COLO668 (cell line): ENCODE results near the gene MFSD6.
"Not testable (repeated sequence)": the region's sequence is repeated elsewhere in the genome, so short reads cannot be mapped to it uniquely, and the experiment has no call there.

Experiments
- DNase-seq: peaks from one replicate; lab custom pipeline; 2025; ENCODE audit not compliant: unreplicated experiment; lab: John Stamatoyannopoulos, UW

Gene MFSD6

GRCh38 chr2:190405070-190405469 is 3.1 kb upstream of the MFSD6 start:
- no peak for DNase-seq

DNA sequence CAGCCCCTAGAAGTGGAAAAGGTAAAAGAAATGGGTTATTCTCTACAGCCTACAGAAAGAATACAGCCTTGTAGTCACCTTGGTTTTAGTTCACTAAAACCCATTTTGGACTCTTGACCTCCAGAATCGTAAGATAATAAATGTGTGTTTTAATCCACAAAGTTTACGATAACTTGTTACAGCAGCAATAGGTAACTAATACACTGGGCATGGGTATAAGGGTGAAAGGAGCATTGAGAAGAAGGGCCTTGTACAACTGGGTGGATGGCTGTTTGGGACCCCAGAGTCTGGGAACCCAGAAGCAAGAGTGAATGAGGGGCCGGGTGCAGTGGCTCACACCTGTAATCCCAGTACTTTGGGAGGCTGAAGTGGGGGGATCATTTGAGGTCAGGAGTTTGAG is 2.2 kb upstream of the MFSD6 start:
- DNase-seq, result no peak

DNA sequence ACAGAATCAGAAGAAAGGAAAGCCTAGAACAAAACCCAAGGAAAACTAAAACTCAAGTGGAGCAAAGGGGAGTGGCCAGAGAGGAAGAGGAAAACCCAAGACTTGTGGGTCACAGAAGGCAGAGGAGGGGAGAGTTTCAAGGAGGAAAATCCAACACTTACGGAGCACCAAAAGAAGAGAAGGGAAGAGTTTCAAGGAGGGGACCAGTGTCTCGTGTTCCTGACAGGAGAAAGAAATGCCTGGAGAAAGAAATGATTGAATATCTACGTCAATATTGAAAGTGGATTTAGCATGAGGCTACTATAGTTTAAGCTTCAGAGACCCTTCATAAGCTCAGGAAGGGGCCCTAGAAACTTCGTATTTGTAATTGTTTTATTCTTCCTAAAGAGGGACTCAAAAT is 1.4 kb upstream of the MFSD6 start:
- no peak for DNase-seq

DNA sequence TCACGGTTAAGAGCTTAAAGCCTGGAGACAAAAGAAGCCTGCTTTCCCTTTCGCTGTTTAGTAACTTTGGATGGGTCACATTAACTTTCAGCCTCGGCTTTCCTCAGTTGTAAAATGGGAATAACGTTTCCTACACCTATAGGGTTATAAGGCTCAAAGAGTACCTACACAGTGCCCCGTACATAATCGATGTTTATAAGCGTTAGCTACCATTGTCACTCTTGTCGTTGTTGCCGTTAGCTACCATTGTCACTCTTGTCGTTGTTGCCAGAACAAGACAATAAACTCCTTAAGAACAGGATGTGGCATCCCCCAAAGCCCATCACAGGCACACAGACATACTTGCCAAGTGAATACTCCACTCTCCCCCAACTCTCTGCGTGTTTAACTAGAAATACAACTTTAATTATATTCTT is 901 bp upstream of the MFSD6 start:
- DNase-seq, result peak; percentile 52

GRCh38 chr2:190408538-190409271 is 550 bp downstream of the MFSD6 start:
- peak; percentile 88 for DNase-seq

DNA sequence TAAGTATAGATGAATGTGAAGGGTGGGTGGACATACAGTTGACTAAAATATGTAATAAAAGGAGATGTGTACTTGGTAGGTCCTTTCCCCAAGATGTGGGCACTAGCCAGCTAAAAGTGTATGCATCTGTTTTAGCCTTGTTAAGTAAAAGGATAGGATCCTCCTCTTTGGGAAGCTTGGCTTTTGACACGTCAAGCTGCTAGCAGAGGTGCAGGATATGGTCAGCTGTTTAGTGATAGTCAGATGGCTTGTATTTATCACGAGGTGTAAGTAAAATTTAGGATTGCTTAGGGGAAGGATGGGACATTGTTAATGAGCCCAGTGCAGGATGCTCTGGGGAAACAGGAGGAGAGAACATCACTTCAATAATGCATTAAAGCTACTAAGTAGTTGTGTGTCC is 1.5 kb downstream of the MFSD6 start:
- no peak for DNase-seq

GRCh38 chr2:190410166-190410565 is 2.0 kb downstream of the MFSD6 start:
- no peak for DNase-seq

- no peak for DNase-seq
Measured at GRCh38 chr2:190412966-190413365, 4.8 kb downstream of the MFSD6 start.

DNA sequence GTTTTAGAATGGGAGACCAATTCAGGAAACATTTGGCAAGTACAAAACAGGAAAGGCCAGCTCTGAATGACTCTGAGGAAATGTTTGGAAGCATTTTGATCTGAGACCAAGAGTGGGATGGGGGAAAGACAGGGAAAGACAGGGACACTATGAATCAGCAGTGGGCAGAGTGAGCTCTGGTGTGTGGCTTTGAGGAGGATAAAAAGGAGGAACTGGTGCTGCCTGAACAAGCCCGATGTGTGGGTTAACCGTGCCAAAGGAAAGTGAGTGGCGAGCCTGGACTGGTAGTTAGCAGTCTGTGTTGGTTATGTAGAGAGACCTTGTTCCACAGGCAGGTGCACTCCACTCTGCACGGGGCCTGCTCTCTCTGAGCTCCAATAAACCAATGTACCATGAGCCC is 5.3 kb downstream of the MFSD6 start:
- no peak for DNase-seq

GRCh38 chr2:190415251-190415650 is 7.1 kb downstream of the MFSD6 start:
- no peak for DNase-seq

- no peak for DNase-seq
Measured at GRCh38 chr2:190415794-190416775, 7.9 kb downstream of the MFSD6 start.

DNA sequence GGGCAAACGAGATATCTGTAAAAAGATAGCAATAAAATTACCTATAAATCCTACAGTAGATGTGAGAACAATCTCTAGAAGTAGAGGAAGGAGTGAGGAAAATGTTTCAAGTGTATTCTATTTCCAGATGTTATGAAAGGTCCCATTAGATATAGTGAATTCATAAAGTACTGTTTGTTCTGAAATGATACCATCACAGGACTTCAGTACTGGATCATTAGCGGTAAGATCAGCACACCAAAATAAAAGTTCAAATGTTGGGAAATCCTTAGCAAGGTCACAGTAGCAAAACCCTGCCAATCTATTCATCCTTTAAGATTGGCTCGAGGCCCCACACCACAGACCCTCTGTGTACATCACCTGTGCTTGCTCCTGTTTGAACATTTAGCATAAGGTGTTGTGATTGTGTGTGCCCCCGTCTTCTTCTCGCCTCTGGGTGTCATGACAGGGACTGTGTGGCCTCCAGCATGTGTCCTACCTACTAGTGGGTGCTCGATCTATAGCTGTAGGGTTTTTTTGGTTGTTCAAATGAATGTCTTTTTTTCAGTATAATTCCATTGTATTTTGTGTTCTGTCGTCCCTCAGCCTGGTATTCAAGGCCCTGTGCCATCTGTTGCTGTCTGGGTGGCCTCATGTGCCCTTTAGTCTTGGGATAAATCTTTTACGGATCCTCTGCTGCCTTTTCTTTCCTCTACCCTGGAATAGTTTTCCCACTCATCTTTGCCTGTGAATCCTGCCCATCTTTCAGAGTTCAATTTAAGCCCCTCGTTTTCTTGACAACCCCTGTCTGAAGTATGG is 9.1 kb downstream of the MFSD6 start:
- DNase-seq, result no peak

- no peak for DNase-seq
Measured at GRCh38 chr2:190418727-190419126, 10.6 kb downstream of the MFSD6 start.

DNA sequence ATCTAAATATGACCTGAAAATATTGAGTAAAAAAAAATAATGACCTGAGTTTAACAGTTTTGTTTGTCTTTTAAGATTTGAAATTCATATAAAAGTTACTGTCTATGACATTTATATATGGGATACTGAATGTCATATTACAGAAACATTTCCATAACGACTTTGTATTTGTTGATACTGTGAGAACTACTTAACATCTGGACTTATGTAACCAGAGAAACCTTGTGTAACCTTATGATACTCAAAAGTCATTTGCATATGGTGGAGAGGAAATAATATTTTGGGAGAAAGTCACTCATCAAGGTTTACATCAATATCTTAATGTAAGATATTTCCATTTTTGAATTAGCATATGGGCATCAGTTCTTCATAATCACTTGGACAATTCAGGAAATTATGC is 12.6 kb downstream of the MFSD6 start:
- DNase-seq, result no peak

DNA sequence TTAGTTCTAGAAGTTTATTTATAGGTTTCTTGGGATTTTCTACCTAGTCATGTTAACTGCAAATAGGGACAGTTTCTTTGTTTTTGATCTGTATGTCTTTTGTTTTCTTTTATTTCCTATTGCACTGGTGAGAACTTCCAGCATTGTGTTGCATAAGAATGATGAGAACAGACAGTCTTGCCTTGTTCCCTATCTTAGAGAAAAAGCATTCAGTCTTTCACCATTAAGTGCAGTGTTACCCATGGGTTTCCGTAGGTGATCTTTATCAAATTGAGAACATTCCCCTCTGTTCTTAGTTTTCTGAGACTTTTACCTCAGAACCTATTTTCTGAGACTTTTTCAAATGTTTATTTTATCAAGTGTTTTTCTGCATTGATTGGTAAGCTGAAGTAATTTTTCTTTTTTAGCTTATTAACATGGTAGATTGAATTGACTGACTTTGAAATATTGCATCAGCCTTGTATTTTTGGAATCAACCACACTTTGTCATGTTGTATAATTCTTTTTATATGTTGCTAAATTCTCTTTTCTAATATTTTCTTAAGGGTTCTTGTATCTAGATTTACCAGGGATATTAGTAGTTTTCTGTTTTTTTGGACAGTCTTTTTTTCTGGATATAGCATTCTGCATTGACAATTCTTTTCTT is 17.2 kb downstream of the MFSD6 start:
- no peak for DNase-seq

GRCh38 chr2:190425883-190426658 is 17.9 kb downstream of the MFSD6 start:
- no peak for DNase-seq

- not testable (repeated sequence) for DNase-seq
Measured at GRCh38 chr2:190430866-190431265, 22.7 kb downstream of the MFSD6 start.

GRCh38 chr2:190431907-190432306 is 23.8 kb downstream of the MFSD6 start:
- no peak for DNase-seq

DNA sequence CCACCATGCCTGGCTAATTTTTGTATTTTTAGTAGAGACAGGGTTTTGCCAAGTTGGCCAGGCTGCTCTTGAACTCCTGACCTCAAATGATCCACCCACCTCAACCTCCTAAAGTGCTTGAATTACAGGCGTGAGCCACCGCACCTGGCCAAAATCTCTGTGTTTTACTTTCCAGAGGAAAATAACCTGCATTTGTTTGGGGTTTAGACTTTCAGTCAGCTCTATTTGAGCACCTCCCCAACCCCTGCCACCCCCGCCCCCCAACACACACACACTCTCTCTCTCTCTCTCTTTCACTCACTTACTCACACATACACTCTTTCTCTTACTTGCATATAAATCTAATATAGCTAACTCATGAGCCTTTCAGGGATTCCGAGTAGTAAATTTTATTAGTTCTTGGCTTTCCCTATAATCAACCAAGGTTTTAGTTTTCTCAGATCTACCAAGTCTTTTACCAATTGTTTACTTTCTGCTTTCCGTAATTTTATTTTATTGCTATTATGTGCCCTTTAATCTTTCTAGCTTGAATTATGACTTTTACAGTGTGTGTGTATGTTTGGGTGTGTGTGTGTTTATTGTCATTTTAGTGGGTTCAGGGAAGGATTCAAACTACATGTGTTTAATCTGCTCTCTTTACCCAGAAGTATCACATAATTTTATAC is 24.5 kb downstream of the MFSD6 start:
- DNase-seq, result no peak
